ENCODE measurements around the gene CDH13.

Gene CDH13

DNA sequence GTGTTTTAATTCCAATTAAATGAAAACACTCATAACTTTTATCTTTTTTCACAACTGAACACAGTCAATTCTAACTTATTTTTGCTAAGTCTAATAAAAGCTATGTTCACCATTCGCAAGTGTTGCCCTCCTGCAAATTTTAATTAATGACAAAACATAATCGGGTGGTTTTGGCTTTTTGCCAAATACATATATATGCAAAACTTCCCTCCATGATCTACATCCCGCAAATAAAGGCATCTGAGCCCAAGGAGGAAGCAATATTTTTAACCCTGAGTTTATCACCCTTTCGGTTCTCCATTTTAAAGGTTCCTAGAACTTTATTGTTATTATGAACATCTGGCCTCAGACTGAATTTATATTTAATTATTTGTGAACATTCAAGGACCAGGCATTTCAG, 507.9 kb downstream of the CDH13 start:
- H3K79me1 ChIP-seq (ENCODE audit: low read length) = no peaks in the 10 kb centered on the region
- no peak overlapping the region for H3K56ac ChIP-seq (ENCODE audit: low read length)
- H3K4ac ChIP-seq (ENCODE audit: low read depth, low read length) = no peak overlapping the region
- H4K5ac ChIP-seq (ENCODE audit: low read length) = no peak overlapping the region
- no peaks in the 10 kb centered on the region for H3K79me2 ChIP-seq (ENCODE audit: control insufficient read depth, insufficient read depth, low read length)
- H2BK15ac ChIP-seq (replicated peaks; ENCODE audit: low read depth) = no peak overlapping the region
- H4K8ac ChIP-seq (ENCODE audit: low read depth, low read length) = no peak overlapping the region
- H3K9ac ChIP-seq (ENCODE audit: low read length) = no peak overlapping the region
- no peak for DNase-seq
- H3K4me1 ChIP-seq (ENCODE audit: control insufficient read depth, low read depth, low read length) = peaks cover 2% of the 10 kb centered on the region
- H2AK5ac ChIP-seq (ENCODE audit: low read length) = no peak overlapping the region
- H3K18ac ChIP-seq (ENCODE audit: low read length) = no peak overlapping the region
- H3K36me3 ChIP-seq (ENCODE audit: control insufficient read depth, insufficient read depth, low read length) = no peaks in the 10 kb centered on the region
- H3K27ac ChIP-seq (ENCODE audit: low read depth, low read length) = no peak overlapping the region
- H3K23ac ChIP-seq (ENCODE audit: low read length) = no peak overlapping the region
- no peak overlapping the region for H3K4me3 ChIP-seq (ENCODE audit: low read length)
- H2BK5ac ChIP-seq (ENCODE audit: low read length) = no peak overlapping the region
- whole genome bisulfite sequencing (ENCODE audit: extremely low coverage, insufficient coverage, low lambda C conversion rate) = no CpG with 5 or more reads among the region's 4 CpGs
- H3K27me3 ChIP-seq (ENCODE audit: insufficient read depth, low read length, poor library complexity) = no peaks in the 10 kb centered on the region
- no peak overlapping the region for H2BK120ac ChIP-seq (ENCODE audit: low read depth, low read length)
- no peak overlapping the region for H3K4me2 ChIP-seq (ENCODE audit: low read length)

GRCh38 chr16:83136419-83136818, 509.6 kb downstream of the CDH13 start:
- H2BK120ac ChIP-seq (ENCODE audit: low read depth, low read length) = no peak overlapping the region
- H3K4me1 ChIP-seq (ENCODE audit: control insufficient read depth, low read depth, low read length) = no peaks in the 10 kb centered on the region
- no peak overlapping the region for H2BK15ac ChIP-seq (replicated peaks; ENCODE audit: low read depth)
- H3K27me3 ChIP-seq (ENCODE audit: insufficient read depth, low read length, poor library complexity) = no peaks in the 10 kb centered on the region
- H3K9ac ChIP-seq (ENCODE audit: low read length) = no peak overlapping the region
- H4K8ac ChIP-seq (ENCODE audit: low read depth, low read length) = no peak overlapping the region
- no peak overlapping the region for H2AK5ac ChIP-seq (ENCODE audit: low read length)
- H3K23ac ChIP-seq (ENCODE audit: low read length) = no peak overlapping the region
- no peaks in the 10 kb centered on the region for H3K79me1 ChIP-seq (ENCODE audit: low read length)
- no peaks in the 10 kb centered on the region for H3K36me3 ChIP-seq (ENCODE audit: control insufficient read depth, insufficient read depth, low read length)
- no CpG with 5 or more reads among the region's 9 CpGs for WGBS (ENCODE audit: extremely low coverage, insufficient coverage, low lambda C conversion rate)
- H3K4ac ChIP-seq (ENCODE audit: low read depth, low read length) = no peak overlapping the region
- no peak overlapping the region for H3K56ac ChIP-seq (ENCODE audit: low read length)
- no peak overlapping the region for H2BK5ac ChIP-seq (ENCODE audit: low read length)
- no peak overlapping the region for H3K4me2 ChIP-seq (ENCODE audit: low read length)
- no peak for DNase-seq
- H3K18ac ChIP-seq (ENCODE audit: low read length) = no peak overlapping the region
- no peaks in the 10 kb centered on the region for H3K79me2 ChIP-seq (ENCODE audit: control insufficient read depth, insufficient read depth, low read length)
- no peak overlapping the region for H3K27ac ChIP-seq (ENCODE audit: low read depth, low read length)
- H4K5ac ChIP-seq (ENCODE audit: low read length) = no peak overlapping the region
- no peak overlapping the region for H3K4me3 ChIP-seq (ENCODE audit: low read length)

DNA sequence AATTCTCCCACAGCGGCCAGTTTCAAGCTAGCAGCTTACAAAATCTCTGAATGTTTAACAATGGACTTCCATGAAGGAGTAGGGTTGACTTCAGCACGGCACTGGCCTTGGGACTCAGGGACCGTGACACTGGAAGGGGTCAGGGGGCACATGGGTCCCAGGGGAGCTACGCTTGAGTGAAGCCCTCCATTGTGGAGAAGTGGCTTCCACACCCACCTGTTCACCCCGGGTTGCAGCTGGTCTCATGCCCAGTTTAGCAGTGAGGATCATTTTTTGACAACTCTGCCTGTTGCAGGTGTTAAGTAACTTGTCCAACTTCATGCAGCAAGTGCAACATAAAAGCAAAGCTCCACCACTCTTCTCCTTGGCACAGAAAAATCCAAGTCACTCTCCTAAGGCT, 510.2 kb downstream of the CDH13 start:
- no peak overlapping the region for H2BK5ac ChIP-seq (ENCODE audit: low read length)
- H3K27ac ChIP-seq (ENCODE audit: low read depth, low read length) = no peak overlapping the region
- H2BK15ac ChIP-seq (replicated peaks; ENCODE audit: low read depth) = no peak overlapping the region
- H4K8ac ChIP-seq (ENCODE audit: low read depth, low read length) = no peak overlapping the region
- no peaks in the 10 kb centered on the region for H3K79me2 ChIP-seq (ENCODE audit: control insufficient read depth, insufficient read depth, low read length)
- DNase-seq = no peak
- WGBS (ENCODE audit: extremely low coverage, insufficient coverage, low lambda C conversion rate) = no CpG with 5 or more reads among the region's 5 CpGs
- no peaks in the 10 kb centered on the region for H3K36me3 ChIP-seq (ENCODE audit: control insufficient read depth, insufficient read depth, low read length)
- H3K4ac ChIP-seq (ENCODE audit: low read depth, low read length) = no peak overlapping the region
- H3K18ac ChIP-seq (ENCODE audit: low read length) = no peak overlapping the region
- no peak overlapping the region for H2BK120ac ChIP-seq (ENCODE audit: low read depth, low read length)
- no peak overlapping the region for H3K4me2 ChIP-seq (ENCODE audit: low read length)
- H3K56ac ChIP-seq (ENCODE audit: low read length) = no peak overlapping the region
- no peak overlapping the region for H3K23ac ChIP-seq (ENCODE audit: low read length)
- H3K79me1 ChIP-seq (ENCODE audit: low read length) = no peaks in the 10 kb centered on the region
- H3K9ac ChIP-seq (ENCODE audit: low read length) = no peak overlapping the region
- no peak overlapping the region for H3K4me3 ChIP-seq (ENCODE audit: low read length)
- H4K5ac ChIP-seq (ENCODE audit: low read length) = no peak overlapping the region
- H3K27me3 ChIP-seq (ENCODE audit: insufficient read depth, low read length, poor library complexity) = no peaks in the 10 kb centered on the region
- H3K4me1 ChIP-seq (ENCODE audit: control insufficient read depth, low read depth, low read length) = no peaks in the 10 kb centered on the region
- no peak overlapping the region for H2AK5ac ChIP-seq (ENCODE audit: low read length)

DNA sequence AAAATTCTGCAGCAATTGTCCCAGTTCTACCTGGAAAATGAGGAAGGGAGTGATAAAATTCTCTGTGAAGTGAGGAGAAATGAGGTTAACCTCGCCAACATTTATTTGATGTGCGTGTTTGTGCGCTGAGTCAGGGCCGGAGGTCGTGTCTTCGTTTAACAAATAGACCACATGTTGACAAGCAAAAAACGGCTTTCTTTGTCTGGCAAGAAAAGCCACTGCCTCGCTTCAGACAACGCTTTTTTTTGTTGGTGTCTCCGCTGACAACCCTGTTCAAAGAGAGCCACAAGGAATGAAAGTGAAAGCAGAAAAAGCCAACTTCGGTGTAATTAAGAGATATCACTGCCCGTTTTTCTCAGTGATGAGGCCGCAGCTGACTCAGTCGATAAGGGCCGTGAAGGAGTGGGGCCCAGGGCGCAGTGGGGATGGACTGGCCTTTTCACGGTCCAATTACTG, 510.6 kb downstream of the CDH13 start:
- Histone ChIP-seq H3K27ac (ENCODE audit: low read depth, low read length) (no peak overlapping the region), H4K5ac (ENCODE audit: low read length) (no peak overlapping the region), H2BK15ac (replicated peaks; ENCODE audit: low read depth) (no peak overlapping the region), H3K4me3 (ENCODE audit: low read length) (no peak overlapping the region), H3K4me2 (ENCODE audit: low read length) (no peak overlapping the region), H3K18ac (ENCODE audit: low read length) (no peak overlapping the region), H4K8ac (ENCODE audit: low read depth, low read length) (no peak overlapping the region), H2AK5ac (ENCODE audit: low read length) (no peak overlapping the region), H3K4ac (ENCODE audit: low read depth, low read length) (no peak overlapping the region), H3K9ac (ENCODE audit: low read length) (no peak overlapping the region), H3K79me2 (ENCODE audit: control insufficient read depth, insufficient read depth, low read length) (no peaks in the 10 kb centered on the region), H2BK5ac (ENCODE audit: low read length) (no peak overlapping the region), H3K23ac (ENCODE audit: low read length) (no peak overlapping the region), H2BK120ac (ENCODE audit: low read depth, low read length) (no peak overlapping the region), H3K79me1 (ENCODE audit: low read length) (no peaks in the 10 kb centered on the region), H3K36me3 (ENCODE audit: control insufficient read depth, insufficient read depth, low read length) (no peaks in the 10 kb centered on the region), H3K56ac (ENCODE audit: low read length) (no peak overlapping the region), H3K4me1 (ENCODE audit: control insufficient read depth, low read depth, low read length) (no peaks in the 10 kb centered on the region), H3K27me3 (ENCODE audit: insufficient read depth, low read length, poor library complexity) (no peaks in the 10 kb centered on the region)
- no peak for DNase-seq
- no CpG with 5 or more reads among the region's 17 CpGs for WGBS (ENCODE audit: extremely low coverage, insufficient coverage, low lambda C conversion rate)

GRCh38 chr16:83137894-83138293, 511.1 kb downstream of the CDH13 start:
- Histone ChIP-seq H3K36me3 (ENCODE audit: control insufficient read depth, insufficient read depth, low read length) (no peaks in the 10 kb centered on the region), H3K4me1 (ENCODE audit: control insufficient read depth, low read depth, low read length) (no peaks in the 10 kb centered on the region), H2BK120ac (ENCODE audit: low read depth, low read length) (no peak overlapping the region), H3K27ac (ENCODE audit: low read depth, low read length) (no peak overlapping the region), H3K4me3 (ENCODE audit: low read length) (no peak overlapping the region), H3K79me1 (ENCODE audit: low read length) (no peaks in the 10 kb centered on the region), H2AK5ac (ENCODE audit: low read length) (no peak overlapping the region), H2BK5ac (ENCODE audit: low read length) (no peak overlapping the region), H3K4ac (ENCODE audit: low read depth, low read length) (no peak overlapping the region), H3K27me3 (ENCODE audit: insufficient read depth, low read length, poor library complexity) (no peaks in the 10 kb centered on the region), H3K9ac (ENCODE audit: low read length) (no peak overlapping the region), H3K79me2 (ENCODE audit: control insufficient read depth, insufficient read depth, low read length) (no peaks in the 10 kb centered on the region), H3K4me2 (ENCODE audit: low read length) (no peak overlapping the region), H3K56ac (ENCODE audit: low read length) (no peak overlapping the region), H3K18ac (ENCODE audit: low read length) (no peak overlapping the region), H4K5ac (ENCODE audit: low read length) (no peak overlapping the region), H2BK15ac (replicated peaks; ENCODE audit: low read depth) (no peak overlapping the region), H4K8ac (ENCODE audit: low read depth, low read length) (no peak overlapping the region), H3K23ac (ENCODE audit: low read length) (no peak overlapping the region)
- no peak for DNase-seq
- WGBS (ENCODE audit: extremely low coverage, insufficient coverage, low lambda C conversion rate) = no CpG with 5 or more reads among the region's 5 CpGs

- Histone ChIP-seq H3K9ac (ENCODE audit: low read length) (no peak overlapping the region), H3K4ac (ENCODE audit: low read depth, low read length) (no peak overlapping the region)
- no CpG with 5 or more reads among the region's 7 CpGs for WGBS (ENCODE audit: extremely low coverage, insufficient coverage, low lambda C conversion rate)
Observed at GRCh38 chr16:83138512-83138911, 511.7 kb downstream of the CDH13 start.

More at GRCh38 chr16:83138512-83138911, 511.7 kb downstream of the CDH13 start:
- no peak overlapping the region for H3K4me2 ChIP-seq (ENCODE audit: low read length)
- no peak overlapping the region for H3K27ac ChIP-seq (ENCODE audit: low read depth, low read length)
- no peak overlapping the region for H3K18ac ChIP-seq (ENCODE audit: low read length)
- no peak overlapping the region for H4K8ac ChIP-seq (ENCODE audit: low read depth, low read length)
- no peak overlapping the region for H2AK5ac ChIP-seq (ENCODE audit: low read length)
- H2BK15ac ChIP-seq (replicated peaks; ENCODE audit: low read depth) = no peak overlapping the region
- H3K36me3 ChIP-seq (ENCODE audit: control insufficient read depth, insufficient read depth, low read length) = no peaks in the 10 kb centered on the region
- H2BK5ac ChIP-seq (ENCODE audit: low read length) = no peak overlapping the region
- no peak overlapping the region for H3K23ac ChIP-seq (ENCODE audit: low read length)
- no peaks in the 10 kb centered on the region for H3K4me1 ChIP-seq (ENCODE audit: control insufficient read depth, low read depth, low read length)
- no peak overlapping the region for H2BK120ac ChIP-seq (ENCODE audit: low read depth, low read length)
- no peak for DNase-seq
- no peaks in the 10 kb centered on the region for H3K79me2 ChIP-seq (ENCODE audit: control insufficient read depth, insufficient read depth, low read length)
- H4K5ac ChIP-seq (ENCODE audit: low read length) = no peak overlapping the region
- H3K4me3 ChIP-seq (ENCODE audit: low read length) = no peak overlapping the region
- H3K56ac ChIP-seq (ENCODE audit: low read length) = no peak overlapping the region
- H3K79me1 ChIP-seq (ENCODE audit: low read length) = no peaks in the 10 kb centered on the region
- H3K27me3 ChIP-seq (ENCODE audit: insufficient read depth, low read length, poor library complexity) = no peaks in the 10 kb centered on the region

Measured in mesendoderm (in vitro differentiated cells).